ENCODE results near the gene LCN15. TPM values are rescaled to one million over a fixed set of nuclear protein-coding genes. Genes with fewer than 3 reads are reported as not detected.
"Not testable (repeated sequence)": the region's sequence is repeated elsewhere in the genome, so short reads cannot be mapped to it uniquely, and the experiment has no call there.

The LCN15 gene
- total RNA-seq, 4 donors from 2014 or later = 6.4 to 11.9 TPM; not detected in 2

DNA sequence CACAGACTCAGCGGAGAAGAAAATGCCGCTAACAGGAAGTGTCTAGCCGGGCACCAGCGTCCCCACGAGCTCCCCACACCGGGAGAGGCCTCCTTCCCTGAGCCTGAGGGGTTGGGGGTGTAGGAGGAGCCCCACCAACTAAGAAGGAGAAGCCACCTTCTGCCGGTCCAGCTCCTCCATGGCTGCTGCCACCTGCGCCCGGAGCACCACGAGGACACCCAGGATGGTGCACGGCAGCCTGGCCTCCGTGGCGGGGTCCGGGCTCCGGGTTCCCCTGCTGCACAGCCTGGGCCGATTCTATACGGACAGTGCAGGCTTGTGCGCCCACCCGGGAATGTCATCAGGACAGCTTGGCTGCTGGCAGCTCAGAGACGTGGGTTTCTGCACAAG lies 6.6 kb downstream of the LCN15 start:
- Histone ChIP-seq H3K4me1 (no peaks in the 10 kb centered on the region), H3K27me3 (peaks cover 22% of the 10 kb centered on the region), H3K27ac (no peak overlapping the region), H3K36me3 (no peaks in the 10 kb centered on the region), H3K4me3 (no peak overlapping the region), H3K9me3 (peaks cover 0 to 4% of the 10 kb centered on the region in 2 donors)
- no peak for DNase-seq
- in situ Hi-C loops (cut with MboI; ENCODE audit: low pct_ligation_motif_present in 1 of 4, low pct_unique_long_range_greater_than_20kb in 1 of 4, low sequenced_read_pairs in 3 of 4) (no loop called here), intact Hi-C loops (cut with DNase I; ENCODE audit: low total_unique reads) (no loop called here)
- TF ChIP-seq EP300 (IDR thresholded peaks at IDR 0.05; ENCODE audit: low read depth) (no peak), POLR2A (IDR thresholded peaks at IDR 0.05) (no peak)
- WGBS, 2 donors (ENCODE audit: low coverage in 1 of 2) = 74% methylated on average over 9 of the region's 20 CpGs; no CpG with 5 or more reads in 1 of the 2 donors

DNA sequence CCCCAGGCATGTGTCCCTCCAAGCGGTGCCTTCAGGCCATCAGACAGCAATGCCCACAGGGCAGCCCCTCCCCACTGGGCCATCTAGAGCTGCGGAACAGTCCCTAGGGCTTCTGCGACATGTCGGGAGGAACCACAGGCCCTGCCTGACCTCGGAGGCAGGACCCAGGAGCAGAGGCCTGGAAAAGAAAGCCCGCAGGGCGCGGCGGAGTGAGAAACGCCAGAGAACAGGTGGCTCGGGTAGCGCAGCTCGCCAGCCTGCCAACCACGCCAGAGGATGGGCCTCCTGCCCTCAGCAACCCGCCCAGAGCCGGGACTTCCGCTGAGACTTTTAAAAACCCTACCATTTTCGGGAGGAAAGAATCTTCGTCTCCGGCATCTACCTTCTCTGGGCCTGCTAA lies 7.0 kb downstream of the LCN15 start:
- in situ Hi-C loops (cut with MboI; ENCODE audit: low pct_ligation_motif_present in 1 of 4, low pct_unique_long_range_greater_than_20kb in 1 of 4, low sequenced_read_pairs in 3 of 4) (no loop called here), intact Hi-C loops (cut with DNase I; ENCODE audit: low total_unique reads) (no loop called here)
- H3K27me3 ChIP-seq = peaks cover 22% of the 10 kb centered on the region
- no peak overlapping the region for H3K27ac ChIP-seq
- H3K4me1 ChIP-seq = no peaks in the 10 kb centered on the region
- no peak overlapping the region for H3K4me3 ChIP-seq
- TF ChIP-seq POLR2AphosphoS5 (IDR thresholded peaks at IDR 0.05) = no peak
- TF ChIP-seq POLR2A (IDR thresholded peaks at IDR 0.05) = no peak
- TF ChIP-seq, protein P1, sequence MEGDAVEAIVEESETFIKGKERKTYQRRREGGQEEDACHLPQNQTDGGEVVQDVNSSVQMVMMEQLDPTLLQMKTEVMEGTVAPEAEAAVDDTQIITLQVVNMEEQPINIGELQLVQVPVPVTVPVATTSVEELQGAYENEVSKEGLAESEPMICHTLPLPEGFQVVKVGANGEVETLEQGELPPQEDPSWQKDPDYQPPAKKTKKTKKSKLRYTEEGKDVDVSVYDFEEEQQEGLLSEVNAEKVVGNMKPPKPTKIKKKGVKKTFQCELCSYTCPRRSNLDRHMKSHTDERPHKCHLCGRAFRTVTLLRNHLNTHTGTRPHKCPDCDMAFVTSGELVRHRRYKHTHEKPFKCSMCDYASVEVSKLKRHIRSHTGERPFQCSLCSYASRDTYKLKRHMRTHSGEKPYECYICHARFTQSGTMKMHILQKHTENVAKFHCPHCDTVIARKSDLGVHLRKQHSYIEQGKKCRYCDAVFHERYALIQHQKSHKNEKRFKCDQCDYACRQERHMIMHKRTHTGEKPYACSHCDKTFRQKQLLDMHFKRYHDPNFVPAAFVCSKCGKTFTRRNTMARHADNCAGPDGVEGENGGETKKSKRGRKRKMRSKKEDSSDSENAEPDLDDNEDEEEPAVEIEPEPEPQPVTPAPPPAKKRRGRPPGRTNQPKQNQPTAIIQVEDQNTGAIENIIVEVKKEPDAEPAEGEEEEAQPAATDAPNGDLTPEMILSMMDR (IDR thresholded peaks at IDR 0.05) = no peak
- TF ChIP-seq EP300 (IDR thresholded peaks at IDR 0.05; ENCODE audit: low read depth) = no peak
- H3K9me3 ChIP-seq = peaks cover 0 to 4% of the 10 kb centered on the region in 2 donors
- no peaks in the 10 kb centered on the region for H3K36me3 ChIP-seq
- no peak for DNase-seq
- WGBS, 2 donors (ENCODE audit: low coverage in 1 of 2) = 83% methylated on average over 20 of the region's 20 CpGs; no CpG with 5 or more reads in 1 of the 2 donors

DNA sequence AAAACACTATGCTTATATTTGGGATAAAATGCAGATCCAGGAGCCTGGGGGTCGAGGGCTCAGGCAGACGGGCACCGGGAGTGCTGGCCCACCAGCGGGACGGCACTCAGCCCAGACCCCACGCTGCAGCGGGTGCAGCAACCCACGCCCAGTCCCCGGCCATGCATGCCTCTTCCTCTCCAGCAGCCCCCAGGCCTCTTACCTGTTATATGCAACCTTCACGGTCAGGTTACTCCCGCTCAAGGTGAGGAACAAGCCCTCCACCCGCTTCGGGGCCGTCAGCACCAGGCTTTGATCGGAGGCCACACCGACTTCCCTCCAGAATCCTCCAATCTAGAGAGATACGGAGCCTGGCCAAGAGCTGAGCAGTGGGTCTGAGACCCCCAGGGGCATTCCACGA lies 7.5 kb downstream of the LCN15 start:
- Histone ChIP-seq H3K9me3 (peaks cover 0 to 4% of the 10 kb centered on the region in 2 donors), H3K27me3 (peaks cover 20% of the 10 kb centered on the region), H3K4me1 (no peaks in the 10 kb centered on the region), H3K36me3 (no peaks in the 10 kb centered on the region), H3K4me3 (no peak overlapping the region), H3K27ac (no peak overlapping the region)
- WGBS, 2 donors (ENCODE audit: low coverage in 1 of 2) = 93% methylated on average over 18 of the region's 18 CpGs; no CpG with 5 or more reads in 1 of the 2 donors
- TF ChIP-seq POLR2A (IDR thresholded peaks at IDR 0.05) (no peak), EP300 (IDR thresholded peaks at IDR 0.05; ENCODE audit: low read depth) (no peak), POLR2AphosphoS5 (IDR thresholded peaks at IDR 0.05) (no peak)
- TF ChIP-seq, protein P1 (IDR thresholded peaks at IDR 0.05) = no peak
- in situ Hi-C loops (cut with MboI; ENCODE audit: low pct_ligation_motif_present in 1 of 4, low pct_unique_long_range_greater_than_20kb in 1 of 4, low sequenced_read_pairs in 3 of 4) = no loop called here
- DNase-seq = no peak
- intact Hi-C loops (cut with DNase I; ENCODE audit: low total_unique reads) = no loop called here

DNA sequence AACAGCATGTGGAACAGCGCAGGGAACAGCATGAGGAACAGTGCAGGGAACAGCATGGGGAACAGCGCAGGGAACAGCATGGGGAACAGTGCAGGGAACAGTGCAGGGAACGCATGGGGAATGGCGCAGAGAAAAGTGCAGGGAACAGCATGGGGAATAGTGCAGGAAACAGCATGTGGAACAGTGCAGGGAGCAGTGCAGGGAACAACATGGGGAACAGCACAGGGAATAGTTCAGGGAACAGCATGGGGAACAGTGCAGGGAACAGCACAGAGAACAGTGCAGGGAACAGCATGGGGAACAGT lies 8.2 kb downstream of the LCN15 start:
- H3K27ac ChIP-seq = no peak overlapping the region
- in situ Hi-C loops (cut with MboI; ENCODE audit: low pct_ligation_motif_present in 1 of 4, low pct_unique_long_range_greater_than_20kb in 1 of 4, low sequenced_read_pairs in 3 of 4) = no loop called here
- H3K9me3 ChIP-seq = peaks cover 0 to 4% of the 10 kb centered on the region in 2 donors
- peaks cover 19% of the 10 kb centered on the region for H3K27me3 ChIP-seq
- no peak for DNase-seq
- 78 to 91% methylated on average over 4 of the region's 4 CpGs for WGBS, 2 donors (ENCODE audit: low coverage in 1 of 2)
- intact Hi-C loops (cut with DNase I; ENCODE audit: low total_unique reads) = no loop called here
- TF ChIP-seq EP300 (IDR thresholded peaks at IDR 0.05; ENCODE audit: low read depth) = no peak
- no peak for TF ChIP-seq POLR2AphosphoS5 (IDR thresholded peaks at IDR 0.05)
- no peak for TF ChIP-seq POLR2A (IDR thresholded peaks at IDR 0.05)
- TF ChIP-seq, protein P1 (IDR thresholded peaks at IDR 0.05) = no peak
- no peaks in the 10 kb centered on the region for H3K36me3 ChIP-seq
- no peak overlapping the region for H3K4me3 ChIP-seq
- H3K4me1 ChIP-seq = no peaks in the 10 kb centered on the region

DNA sequence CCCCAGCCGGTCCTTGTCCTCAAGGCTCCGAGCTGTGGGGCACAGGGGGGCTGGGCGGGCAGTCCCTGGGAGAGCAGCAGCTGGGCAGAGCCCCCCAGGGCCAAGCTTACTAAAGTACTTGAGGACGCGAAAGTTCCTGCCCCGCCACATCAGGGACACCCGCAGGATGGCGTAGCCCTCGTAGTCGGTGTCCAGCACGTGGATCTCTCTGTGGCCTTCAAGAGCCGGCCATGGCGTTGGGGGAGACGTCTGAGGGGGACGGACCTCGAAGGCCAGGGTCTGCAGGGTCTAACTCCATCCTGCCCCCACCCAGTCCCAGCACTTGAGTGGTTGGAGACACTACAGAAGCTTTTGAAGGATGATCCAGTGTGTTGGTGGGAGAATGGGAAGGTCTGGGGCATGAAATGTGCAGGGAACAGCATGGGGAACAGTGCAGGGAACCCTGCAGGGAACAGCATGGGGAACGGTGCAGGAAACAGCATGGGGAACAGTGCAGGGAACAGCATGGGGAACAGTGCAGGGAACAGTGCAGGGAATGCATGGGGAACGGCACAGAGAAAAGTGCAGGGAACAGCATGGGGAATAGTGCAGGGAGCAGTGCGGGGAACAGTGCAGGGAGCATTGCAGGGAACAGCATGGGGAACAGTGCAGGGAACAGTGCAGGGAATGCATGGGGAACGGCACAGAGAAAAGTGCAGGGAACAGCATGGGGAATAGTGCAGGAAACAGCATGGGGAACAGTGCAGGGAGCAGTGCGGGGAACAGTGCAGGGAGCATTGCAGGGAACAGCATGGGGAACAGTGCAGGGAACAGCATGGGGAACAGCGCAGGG lies 8.8 kb downstream of the LCN15 start:
- H3K4me1 ChIP-seq; H3K9me3 ChIP-seq; in situ Hi-C loops (cut with MboI; ENCODE audit: low pct_ligation_motif_present in 1 of 4, low pct_unique_long_range_greater_than_20kb in 1 of 4, low sequenced_read_pairs in 3 of 4); intact Hi-C loops (cut with DNase I; ENCODE audit: low total_unique reads); H3K36me3 ChIP-seq; H3K27ac ChIP-seq; DNase-seq; H3K4me3 ChIP-seq: not testable (repeated sequence)
- WGBS, 2 donors (ENCODE audit: low coverage in 1 of 2) = 82 to 88% methylated on average over 6 to 22 of the region's 22 CpGs
- peaks cover 20% of the 10 kb centered on the region for H3K27me3 ChIP-seq

Data from transverse colon (tissue), 4 donors.